Mucosa of descending colon (tissue), 3 donors: Measurements from ENCODE around the gene FRMD4A. TPM values are rescaled to one million over a fixed set of nuclear protein-coding genes. Genes with fewer than 3 reads are reported as not detected.
"Not testable (repeated sequence)": the region's sequence is repeated elsewhere in the genome, so short reads cannot be mapped to it uniquely, and the experiment has no call there.

Experiments used
- ATAC-seq: fragments of 200-7000 bp; cut with Tn5 transposase; one replicate; pipeline ENCODE4 v1.9.1; 2020; ENCODE audit warnings: mild to moderate bottlenecking, moderate library complexity
- DNase-seq, 3 donors: peaks; one replicate each; pipeline ENCODE4 v3.0.0-alpha.2; 2020
- H3K36me3 ChIP-seq: fragments of 200-600 bp; one replicate; pipeline ENCODE4 v1.8.0; 2021; ENCODE audit warnings: low read depth, mild to moderate bottlenecking
- H3K4me1 ChIP-seq: fragments of 200-600 bp; one replicate; pipeline ENCODE4 v1.8.0; 2021; ENCODE audit warnings: low read depth, mild to moderate bottlenecking
- H3K4me3 ChIP-seq: fragments of 200-600 bp; one replicate; pipeline ENCODE4 v1.8.0; 2021; ENCODE audit warnings: mild to moderate bottlenecking
- H3K9me3 ChIP-seq: fragments of 200-600 bp; one replicate; pipeline ENCODE4 v1.8.0; 2021; ENCODE audit warnings: mild to moderate bottlenecking
- CTCF ChIP-seq: fragments of 200-600 bp; IDR thresholded peaks from one replicate; pipeline ENCODE4 v1.8.0; 2022; ENCODE audit warnings: antibody characterized with exemption, mild to moderate bottlenecking
- intact Hi-C, 2 donors: fragments of 100-400 bp; cut with DNase I in 1 of 2; cut with micrococcal nuclease in 1 of 2; formaldehyde crosslinking; loops; one replicate each; pipeline versions ENCODE4 v1.11.0 to v1.11.1; 2022; cut with DNase I, micrococcal nuclease
- total RNA-seq, 3 donors: library from RNA; stranded (reverse); fragmentation: NEBNext Ultra II Directional in 2 of 3; extraction: Animal tissue kit (Norgen Biotek cat#: 25700) in 2 of 3; gene quantifications; one replicate each; pipeline versions ENCODE4 v1.2.1 to v1.2.4, GENCODE V29; 2021 to 2023
- donor health status: DM: no; HTN: no; CAD: no; lungs with moderate emphysema.
- donor health status: DM: no; HTN: no; CAD: no.
- donor health status: DM: no; HTN: yes; CAD: no.

FRMD4A gene
- total RNA-seq, 3 donors from 2014 or later: 9.8 to 40.6 (median 17.2) TPM

- no peak for TF ChIP-seq CTCF
- intact Hi-C loops: no loop called here
- Histone ChIP-seq H3K36me3 (no peaks in the 10 kb centered on the region), H3K4me3 (no peak overlapping the region), H3K4me1 (no peaks in the 10 kb centered on the region), H3K9me3 (no peaks in the 10 kb centered on the region)
- ATAC-seq: no peak
- no peak for DNase-seq
Measured at GRCh38 chr10:13924040-13924725, 406.5 kb downstream of the FRMD4A start.

GRCh38 chr10:13922586-13922985 lies 408.1 kb downstream of the FRMD4A start:
- no peak for ATAC-seq
- Histone ChIP-seq H3K36me3 (no peaks in the 10 kb centered on the region), H3K4me1 (no peaks in the 10 kb centered on the region), H3K9me3 (no peaks in the 10 kb centered on the region), H3K4me3 (no peak overlapping the region)
- no peak for TF ChIP-seq CTCF
- intact Hi-C loops: no loop called here
- no peak for DNase-seq

- H3K9me3 ChIP-seq: no peaks in the 10 kb centered on the region
- no peak for DNase-seq
- no peaks in the 10 kb centered on the region for H3K4me1 ChIP-seq
- TF ChIP-seq CTCF: no peak
- intact Hi-C loops: no loop called here
- no peak for ATAC-seq
- no peak overlapping the region for H3K4me3 ChIP-seq
- no peaks in the 10 kb centered on the region for H3K36me3 ChIP-seq
Measured at GRCh38 chr10:13921941-13922340, 408.8 kb downstream of the FRMD4A start.

GRCh38 chr10:13921131-13921530 lies 409.6 kb downstream of the FRMD4A start:
- ATAC-seq, intact Hi-C loops, H3K4me1 ChIP-seq, H3K36me3 ChIP-seq, DNase-seq, H3K9me3 ChIP-seq, H3K4me3 ChIP-seq: not testable (repeated sequence)

- no peak for ATAC-seq
- no peak for DNase-seq
- Histone ChIP-seq H3K4me3 (no peak overlapping the region), H3K9me3 (no peaks in the 10 kb centered on the region), H3K4me1 (no peaks in the 10 kb centered on the region), H3K36me3 (no peaks in the 10 kb centered on the region)
- intact Hi-C loops: no loop called here
- no peak for TF ChIP-seq CTCF
Measured at GRCh38 chr10:13920465-13920864, 410.3 kb downstream of the FRMD4A start.

- intact Hi-C loops: no loop called here
Measured at GRCh38 chr10:13920031-13920430, 410.7 kb downstream of the FRMD4A start.

More at GRCh38 chr10:13920031-13920430, 410.7 kb downstream of the FRMD4A start:
- no peak for TF ChIP-seq CTCF
- ATAC-seq: no peak
- no peak for DNase-seq
- no peaks in the 10 kb centered on the region for H3K4me1 ChIP-seq
- H3K4me3 ChIP-seq: no peak overlapping the region
- no peaks in the 10 kb centered on the region for H3K36me3 ChIP-seq
- no peaks in the 10 kb centered on the region for H3K9me3 ChIP-seq
